Liver (tissue), 9 donors: ENCODE measurements around the gene CACNA1I. TPM values are rescaled to one million over a fixed set of nuclear protein-coding genes. Genes with fewer than 3 reads are reported as not detected.

Experiments used
- DNase-seq: peaks from one replicate; pipeline ENCODE4 v3.0.0-alpha.2; 2017; ENCODE audit warnings: low spot score
- H3K27ac ChIP-seq, 2 donors: one replicate each; pipeline ENCODE4 v1.7.0; 2013; ENCODE audit warnings: inconsistent platforms in 2 of 2, low read length in 2 of 2, control low read depth in 1 of 2, low read depth in 1 of 2, mild to moderate bottlenecking in 1 of 2
- H3K27me3 ChIP-seq, 4 donors: one replicate each; pipeline versions ENCODE4 v1.6.1 to v1.7.0; 2013; ENCODE audit warnings: low read length in 3 of 4, inconsistent platforms in 1 of 4, mild to moderate bottlenecking in 1 of 4, moderate library complexity in 1 of 4; ENCODE audit not compliant: control insufficient read depth in 4 of 4, insufficient read depth in 4 of 4
- H3K36me3 ChIP-seq, 4 donors: one replicate each; pipeline versions ENCODE4 v1.6.1 to v1.7.0; 2013; ENCODE audit warnings: low read length in 3 of 4, mild to moderate bottlenecking in 3 of 4, low read depth in 1 of 4, moderate library complexity in 1 of 4; ENCODE audit not compliant: control insufficient read depth in 4 of 4, insufficient read depth in 3 of 4
- H3K4me1 ChIP-seq, 4 donors: one replicate each; pipeline versions ENCODE4 v1.6.1 to v1.7.0; 2013; ENCODE audit warnings: low read length in 3 of 4, mild to moderate bottlenecking in 3 of 4, moderate library complexity in 1 of 4; ENCODE audit not compliant: control insufficient read depth in 4 of 4, insufficient read depth in 4 of 4
- H3K4me3 ChIP-seq, 3 donors: one replicate each; pipeline versions ENCODE4 v1.6.1 to v1.7.0; 2013; ENCODE audit warnings: low read length in 3 of 3, control low read depth in 1 of 3, low read depth in 1 of 3, mild to moderate bottlenecking in 1 of 3
- H3K9ac ChIP-seq, 2 donors: one replicate each; pipeline ENCODE4 v1.7.0; 2013; ENCODE audit warnings: low read length in 2 of 2, mild to moderate bottlenecking in 2 of 2, moderate library complexity in 2 of 2, control low read depth in 1 of 2, low read depth in 1 of 2
- H3K9me3 ChIP-seq, 4 donors: one replicate each; pipeline versions ENCODE4 v1.6.1 to v1.7.0; 2013; ENCODE audit warnings: low read length in 3 of 4; ENCODE audit not compliant: control insufficient read depth in 4 of 4
- CTCF ChIP-seq: fragments of 150-350 bp; IDR thresholded peaks from 2 replicates; pipeline ENCODE4 v1.5.1; 2017; ENCODE audit warnings: improper control_type of control experiment, low read depth, low read length; ENCODE audit not compliant: missing input control
- EGR1 ChIP-seq, 2 donors: IDR thresholded peaks; 2 replicates each; pipeline ENCODE4 v1.6.1; 2016 to 2018; ENCODE audit warnings: antibody characterized with exemption in 2 of 2, low read depth in 2 of 2
- FOXA1 ChIP-seq: IDR thresholded peaks from 2 replicates; pipeline ENCODE4 v1.6.1; 2016; ENCODE audit warnings: antibody characterized with exemption
- FOXA2 ChIP-seq: IDR thresholded peaks from 2 replicates; pipeline ENCODE4 v1.6.1; 2016; ENCODE audit warnings: antibody characterized with exemption
- GABPA ChIP-seq, 2 donors: IDR thresholded peaks in 1 of 2; conservative IDR thresholded peaks in 1 of 2; 2 replicates each; pipeline ENCODE4 v1.6.1; 2016; ENCODE audit warnings: antibody characterized with exemption in 2 of 2, mild to moderate bottlenecking in 1 of 2, moderate library complexity in 1 of 2
- HNF4A ChIP-seq, 2 donors: conservative IDR thresholded peaks; 2 replicates each; pipeline ENCODE4 v1.6.1; 2016; ENCODE audit warnings: antibody characterized with exemption in 2 of 2, mild to moderate bottlenecking in 2 of 2
- HNF4G ChIP-seq: IDR thresholded peaks from 2 replicates; pipeline ENCODE4 v1.6.1; 2016; ENCODE audit warnings: antibody characterized with exemption
- JUND ChIP-seq, 2 donors: IDR thresholded peaks; 2 replicates each; pipeline ENCODE4 v1.6.1; 2016; ENCODE audit warnings: antibody characterized with exemption in 2 of 2
- MAX ChIP-seq: IDR thresholded peaks from 2 replicates; pipeline ENCODE4 v1.6.1; 2016; ENCODE audit warnings: antibody characterized with exemption
- NR2F2 ChIP-seq: IDR thresholded peaks from 2 replicates; pipeline ENCODE4 v1.6.1; 2016; ENCODE audit warnings: antibody characterized with exemption
- RAD21 ChIP-seq, 2 donors: IDR thresholded peaks; 2 replicates each; pipeline ENCODE4 v1.6.1; 2016; ENCODE audit warnings: antibody characterized with exemption in 2 of 2, mild to moderate bottlenecking in 2 of 2
- REST ChIP-seq: IDR thresholded peaks from 2 replicates; pipeline ENCODE4 v1.6.1; 2016; ENCODE audit warnings: antibody characterized with exemption, mild to moderate bottlenecking
- RXRA ChIP-seq, 2 donors: IDR thresholded peaks; 2 replicates each; pipeline ENCODE4 v1.6.1; 2017 to 2018; ENCODE audit warnings: antibody characterized with exemption in 2 of 2, mild to moderate bottlenecking in 1 of 2
- SP1 ChIP-seq: IDR thresholded peaks from 2 replicates; pipeline ENCODE4 v1.6.1; 2018; ENCODE audit warnings: antibody characterized with exemption, mild to moderate bottlenecking
- TAF1 ChIP-seq: conservative IDR thresholded peaks from 2 replicates; pipeline ENCODE4 v1.6.1; 2016; ENCODE audit warnings: antibody characterized with exemption, mild to moderate bottlenecking
- YY1 ChIP-seq: IDR thresholded peaks from 2 replicates; pipeline ENCODE4 v1.6.1; 2016; ENCODE audit warnings: antibody characterized with exemption, mild to moderate bottlenecking
- WGBS: extraction: QIAGEN DNeasy Blood & Tissue Kit; methylation state at CpG from one replicate; pipeline ENCODE4 v1.1.7; 2013; 5-methylcytosine and 5-hydroxymethylcytosine counted together
- polyA plus RNA-seq, 2 donors: library from polyadenylated mRNA; stranded (reverse) in 1 of 2; unstranded in 1 of 2; fragments of 200-250 nt in 1 of 2; fragments of >200 nt in 1 of 2; fragmentation: Nextera tagmentation in 1 of 2; extraction: Ambion mirVana in 1 of 2; gene quantifications; one replicate each; pipeline versions ENCODE4 v1.2.1 to v1.2.3, GENCODE V29; 2013 to 2015
- total RNA-seq, 2 donors: library from RNA; depleted of rRNA; stranded (reverse); fragments of >200 nt; gene quantifications; one replicate each; pipeline ENCODE4 v1.2.3, GENCODE V29; 2014
- TF ChIP-seq, protein P1 (sequence below): IDR thresholded peaks from 2 replicates; pipeline ENCODE4 v1.6.1; 2016; ENCODE audit warnings: antibody characterized with exemption
- TF ChIP-seq, protein P2 (sequence below): IDR thresholded peaks from 2 replicates; pipeline ENCODE4 v1.6.1; 2016; ENCODE audit warnings: antibody characterized with exemption
- donor health status: healthy.
- donor health status: healthy.
- donor health status: healthy.
- donor health status: healthy.
- donor health status: healthy.

CACNA1I gene
- total and polyA plus RNA-seq, 4 donors = under 0.01 to 0.14 (median 0.01) TPM; not detected in 1

DNA sequence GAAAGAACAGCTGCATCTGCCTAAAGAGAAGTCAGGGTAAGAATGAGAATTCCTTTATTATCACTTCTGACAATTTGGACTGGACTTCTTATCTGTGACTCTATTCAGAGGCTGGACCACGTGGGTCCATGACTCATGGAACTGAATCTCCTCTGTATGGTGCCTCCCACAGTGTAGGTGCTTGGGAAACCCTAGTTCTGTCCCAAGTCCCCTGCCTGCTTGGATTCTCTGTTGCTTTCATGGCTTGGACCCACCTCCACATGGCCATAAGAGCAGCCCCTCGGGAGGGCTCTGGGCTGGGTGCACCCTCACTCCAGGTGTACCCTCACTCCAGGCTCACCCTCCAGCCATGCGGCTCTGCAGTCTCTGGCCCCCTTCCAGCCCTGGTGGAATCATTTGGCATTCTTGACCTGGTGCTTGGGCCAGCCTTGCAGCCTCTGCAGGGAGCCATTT lies 153.4 kb downstream of the CACNA1I start:
- H3K27me3 ChIP-seq = peaks cover 0 to 4% (median 1%) of the 10 kb centered on the region in 4 donors

More for the DNA sequence above, 153.4 kb downstream of the CACNA1I start:
- Histone ChIP-seq H3K9ac (no peak overlapping the region), H3K27ac (no peak overlapping the region), H3K4me3 (no peak overlapping the region), H3K9me3 (no peaks in the 10 kb centered on the region), H3K4me1 (no peaks in the 10 kb centered on the region), H3K36me3 (no peaks in the 10 kb centered on the region)
- 70% methylated on average over 3 of the region's 3 CpGs for WGBS
- no peak for TF ChIP-seq REST
- TF ChIP-seq EGR1 (IDR thresholded peaks at IDR 0.05; ENCODE audit: low read depth in 2 of 2) = no peak
- no peak for TF ChIP-seq FOXA1
- TF ChIP-seq HNF4A (conservative IDR thresholded peaks at IDR 0.05) = no peak
- no peak for TF ChIP-seq RAD21 (IDR thresholded peaks at IDR 0.05)
- no peak for TF ChIP-seq CTCF
- TF ChIP-seq GABPA (IDR thresholded peaks at IDR 0.05 in 1 of 2, conservative IDR thresholded peaks at IDR 0.05 in 1 of 2) = no peak
- TF ChIP-seq MAX = no peak
- no peak for TF ChIP-seq RXRA (IDR thresholded peaks at IDR 0.05)
- no peak for TF ChIP-seq YY1
- no peak for TF ChIP-seq NR2F2
- TF ChIP-seq, protein P1, sequence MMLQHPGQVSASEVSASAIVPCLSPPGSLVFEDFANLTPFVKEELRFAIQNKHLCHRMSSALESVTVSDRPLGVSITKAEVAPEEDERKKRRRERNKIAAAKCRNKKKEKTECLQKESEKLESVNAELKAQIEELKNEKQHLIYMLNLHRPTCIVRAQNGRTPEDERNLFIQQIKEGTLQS = no peak
- TF ChIP-seq TAF1 = no peak
- no peak for TF ChIP-seq HNF4G
- no peak for TF ChIP-seq JUND (IDR thresholded peaks at IDR 0.05)
- TF ChIP-seq, protein P2, sequence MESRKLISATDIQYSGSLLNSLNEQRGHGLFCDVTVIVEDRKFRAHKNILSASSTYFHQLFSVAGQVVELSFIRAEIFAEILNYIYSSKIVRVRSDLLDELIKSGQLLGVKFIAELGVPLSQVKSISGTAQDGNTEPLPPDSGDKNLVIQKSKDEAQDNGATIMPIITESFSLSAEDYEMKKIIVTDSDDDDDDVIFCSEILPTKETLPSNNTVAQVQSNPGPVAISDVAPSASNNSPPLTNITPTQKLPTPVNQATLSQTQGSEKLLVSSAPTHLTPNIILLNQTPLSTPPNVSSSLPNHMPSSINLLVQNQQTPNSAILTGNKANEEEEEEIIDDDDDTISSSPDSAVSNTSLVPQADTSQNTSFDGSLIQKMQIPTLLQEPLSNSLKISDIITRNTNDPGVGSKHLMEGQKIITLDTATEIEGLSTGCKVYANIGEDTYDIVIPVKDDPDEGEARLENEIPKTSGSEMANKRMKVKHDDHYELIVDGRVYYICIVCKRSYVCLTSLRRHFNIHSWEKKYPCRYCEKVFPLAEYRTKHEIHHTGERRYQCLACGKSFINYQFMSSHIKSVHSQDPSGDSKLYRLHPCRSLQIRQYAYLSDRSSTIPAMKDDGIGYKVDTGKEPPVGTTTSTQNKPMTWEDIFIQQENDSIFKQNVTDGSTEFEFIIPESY = no peak
- TF ChIP-seq SP1 = no peak
- no peak for TF ChIP-seq FOXA2
- DNase-seq = no peak
